ENCODE measurements around the gene MMP20. TPM values are rescaled to one million over a fixed set of nuclear protein-coding genes. Genes with fewer than 3 reads are reported as not detected.

MMP20 gene
- total and polyA plus RNA-seq, 2 donors (not counting 1 experiment from before 2014, with no cell fraction given) = not detected

DNA sequence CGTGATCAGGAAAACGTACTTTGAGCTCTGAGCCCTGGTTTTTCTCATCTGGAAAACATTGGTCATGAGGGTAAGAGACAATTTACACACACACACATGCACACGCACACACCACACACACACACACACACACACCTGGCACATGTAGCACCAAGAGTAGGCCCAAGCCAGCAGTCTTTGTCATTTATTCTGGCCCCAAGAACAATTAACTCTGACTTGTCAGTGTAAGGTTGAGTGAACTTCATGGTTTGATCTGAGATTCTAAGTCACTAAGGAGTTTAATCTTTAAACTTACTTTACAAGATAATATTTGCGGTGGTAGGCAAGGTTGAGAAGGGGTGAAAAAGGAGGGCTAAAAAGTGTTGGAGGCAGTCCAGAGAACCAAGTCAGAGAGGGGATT is 44.1 kb downstream of the MMP20 start:
- Histone ChIP-seq H3K4me2 (replicated peaks; ENCODE audit: low read depth, low read length, poor library complexity, severe bottlenecking) (no peak overlapping the region), H3K9me3 (ENCODE audit: control extremely low read depth in 1 of 3, control insufficient read depth in 2 of 3, insufficient read depth in 1 of 3, low read length in 2 of 3) (no peaks in the 10 kb centered on the region), H3K79me2 (ENCODE audit: control insufficient read depth, insufficient read depth, low read length) (no peaks in the 10 kb centered on the region), H3K9ac (ENCODE audit: low read length) (no peak overlapping the region), H3K27me3 (replicated peaks in 1 of 4; ENCODE audit: control extremely low read depth in 1 of 4, control insufficient read depth in 3 of 4, insufficient read depth in 4 of 4, low read length in 3 of 4) (no peaks in the 10 kb centered on the region), H3K4me3 (ENCODE audit: control extremely low read depth in 1 of 5, extremely low read depth in 1 of 5, insufficient read depth in 1 of 5, low read depth in 2 of 5, low read length in 4 of 5) (no peak overlapping the region), H3K36me3 (replicated peaks in 1 of 2; ENCODE audit: control extremely low read depth in 1 of 2, control insufficient read depth in 1 of 2, extremely low read depth in 1 of 2, insufficient read depth in 2 of 2, low read length in 1 of 2) (no peaks in the 10 kb centered on the region), H3K27ac (ENCODE audit: low read length in 2 of 2) (no peak overlapping the region), H3K4me1 (ENCODE audit: control insufficient read depth in 2 of 2, insufficient read depth in 2 of 2, low read length in 2 of 2) (peaks cover 13 to 17% of the 10 kb centered on the region in 2 donors), H2AFZ (ENCODE audit: insufficient read depth, low read depth, low read length, poor library complexity, severe bottlenecking) (no peak overlapping the region), H4K20me1 (ENCODE audit: control insufficient read depth, insufficient read depth, low read length, poor library complexity, severe bottlenecking) (no peaks in the 10 kb centered on the region)
- CTCF ChIA-PET = interaction anchor here (1.7 kb wide), 1 partner anchor 12 kb away, joined by 4 read pairs; no protein-coding TSS in a partner anchor
- no peak overlapping the region for H3K27ac Mint-ChIP-seq
- no peaks in the 10 kb centered on the region for H3K9me3 Mint-ChIP-seq (ENCODE audit: insufficient read depth)
- POLR2A ChIA-PET = no interaction called here
- no peaks in the 10 kb centered on the region for H3K27me3 Mint-ChIP-seq
- no peak overlapping the region for H3K4me3 Mint-ChIP-seq
- intact Hi-C loops (cut with micrococcal nuclease) = no loop called here
- DNase-seq (no peak), ATAC-seq (ENCODE audit: low read depth) (no peak)
- 80% methylated on average over 1 of the region's 4 CpGs for WGBS (ENCODE audit: insufficient coverage)
- TF ChIP-seq EZH2 (IDR thresholded peaks at IDR 0.05; ENCODE audit: borderline replicate concordance, insufficient read depth, low read depth, low read length, poor library complexity, severe bottlenecking) = no peak
- TF ChIP-seq, protein P1, sequence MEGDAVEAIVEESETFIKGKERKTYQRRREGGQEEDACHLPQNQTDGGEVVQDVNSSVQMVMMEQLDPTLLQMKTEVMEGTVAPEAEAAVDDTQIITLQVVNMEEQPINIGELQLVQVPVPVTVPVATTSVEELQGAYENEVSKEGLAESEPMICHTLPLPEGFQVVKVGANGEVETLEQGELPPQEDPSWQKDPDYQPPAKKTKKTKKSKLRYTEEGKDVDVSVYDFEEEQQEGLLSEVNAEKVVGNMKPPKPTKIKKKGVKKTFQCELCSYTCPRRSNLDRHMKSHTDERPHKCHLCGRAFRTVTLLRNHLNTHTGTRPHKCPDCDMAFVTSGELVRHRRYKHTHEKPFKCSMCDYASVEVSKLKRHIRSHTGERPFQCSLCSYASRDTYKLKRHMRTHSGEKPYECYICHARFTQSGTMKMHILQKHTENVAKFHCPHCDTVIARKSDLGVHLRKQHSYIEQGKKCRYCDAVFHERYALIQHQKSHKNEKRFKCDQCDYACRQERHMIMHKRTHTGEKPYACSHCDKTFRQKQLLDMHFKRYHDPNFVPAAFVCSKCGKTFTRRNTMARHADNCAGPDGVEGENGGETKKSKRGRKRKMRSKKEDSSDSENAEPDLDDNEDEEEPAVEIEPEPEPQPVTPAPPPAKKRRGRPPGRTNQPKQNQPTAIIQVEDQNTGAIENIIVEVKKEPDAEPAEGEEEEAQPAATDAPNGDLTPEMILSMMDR (IDR thresholded peaks at IDR 0.05) = no peak
- peaks cover 21% of the 10 kb centered on the region for H3K4me1 Mint-ChIP-seq

DNA sequence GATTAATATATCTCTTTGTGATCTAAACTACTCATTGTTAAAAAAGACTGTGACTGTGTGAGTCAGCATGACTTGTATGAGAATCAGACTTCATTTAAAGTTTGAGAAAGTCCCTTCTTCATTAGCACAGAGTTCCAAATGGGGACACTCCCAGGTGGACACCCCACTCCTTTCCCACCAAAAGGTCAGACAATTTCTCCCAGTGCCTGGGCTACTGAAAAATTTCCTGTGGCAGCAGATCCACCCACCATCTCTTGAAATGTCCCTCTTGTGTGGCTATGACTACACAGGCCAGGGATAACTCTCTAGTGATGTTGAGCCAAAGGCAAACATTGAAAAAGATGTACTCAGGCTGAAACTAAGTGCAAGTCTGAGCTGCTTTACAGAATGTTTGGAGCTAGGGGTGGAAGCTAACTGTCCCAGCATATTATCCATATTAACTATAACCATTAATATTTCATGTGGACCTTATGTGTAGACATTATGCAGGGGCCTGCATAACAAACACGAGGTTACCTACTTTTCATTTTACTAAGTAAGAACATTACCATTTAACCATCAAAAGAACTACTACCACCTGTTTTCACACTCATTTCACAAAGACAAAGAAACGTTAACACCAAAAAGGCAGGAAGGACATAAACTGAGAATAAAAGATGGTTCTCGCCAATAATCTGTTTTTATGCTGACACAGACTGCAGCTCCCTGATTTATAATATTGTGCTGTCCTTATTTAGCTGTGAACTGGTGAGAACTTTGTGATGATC is 44.8 kb downstream of the MMP20 start:
- no peak for DNase-seq
- intact Hi-C loops (cut with micrococcal nuclease) = no loop called here
- Histone ChIP-seq H2AFZ (ENCODE audit: insufficient read depth, low read depth, low read length, poor library complexity, severe bottlenecking) (no peak overlapping the region), H3K79me2 (ENCODE audit: control insufficient read depth, insufficient read depth, low read length) (no peaks in the 10 kb centered on the region), H3K36me3 (replicated peaks in 1 of 2; ENCODE audit: control extremely low read depth in 1 of 2, control insufficient read depth in 1 of 2, extremely low read depth in 1 of 2, insufficient read depth in 2 of 2, low read length in 1 of 2) (no peaks in the 10 kb centered on the region), H4K20me1 (ENCODE audit: control insufficient read depth, insufficient read depth, low read length, poor library complexity, severe bottlenecking) (no peaks in the 10 kb centered on the region), H3K4me3 (ENCODE audit: control extremely low read depth in 1 of 5, extremely low read depth in 1 of 5, insufficient read depth in 1 of 5, low read depth in 2 of 5, low read length in 4 of 5) (no peak overlapping the region), H3K9me3 (ENCODE audit: control extremely low read depth in 1 of 3, control insufficient read depth in 2 of 3, insufficient read depth in 1 of 3, low read length in 2 of 3) (peaks cover 0 to 1% (median 0%) of the 10 kb centered on the region in 3 donors), H3K27me3 (replicated peaks in 1 of 4; ENCODE audit: control extremely low read depth in 1 of 4, control insufficient read depth in 3 of 4, insufficient read depth in 4 of 4, low read length in 3 of 4) (no peaks in the 10 kb centered on the region), H3K4me2 (replicated peaks; ENCODE audit: low read depth, low read length, poor library complexity, severe bottlenecking) (no peak overlapping the region), H3K9ac (ENCODE audit: low read length) (no peak overlapping the region), H3K27ac (ENCODE audit: low read length in 2 of 2) (no peak overlapping the region), H3K4me1 (ENCODE audit: control insufficient read depth in 2 of 2, insufficient read depth in 2 of 2, low read length in 2 of 2) (peaks cover 13 to 18% of the 10 kb centered on the region in 2 donors)
- Mint-ChIP-seq H3K27ac (no peak overlapping the region), H3K9me3 (ENCODE audit: insufficient read depth) (no peaks in the 10 kb centered on the region), H3K27me3 (no peaks in the 10 kb centered on the region), H3K4me1 (peaks cover 21% of the 10 kb centered on the region), H3K4me3 (no peak overlapping the region)
- TF ChIP-seq, protein P1 (IDR thresholded peaks at IDR 0.05) = no peak
- TF ChIP-seq EZH2 (IDR thresholded peaks at IDR 0.05; ENCODE audit: borderline replicate concordance, insufficient read depth, low read depth, low read length, poor library complexity, severe bottlenecking) = no peak
- WGBS (ENCODE audit: insufficient coverage) = no CpG with 5 or more reads among the region's 3 CpGs
- ChIA-PET CTCF (interaction anchor here (0.5 to 1.7 kb wide), 2 partner anchors 11 to 30 kb away, joined by 3 to 4 read pairs; no protein-coding TSS in a partner anchor), POLR2A (no interaction called here)
- no peak for ATAC-seq (ENCODE audit: low read depth)
